Astrocyte of the cerebellum (primary cell): ENCODE data around the gene TMED8.

Source experiments
- DNase-seq: peaks from one replicate; pipeline ENCODE4 v3.0.0-alpha.2; 2011; ENCODE audit warnings: low read depth
- H3K4me3 ChIP-seq: 2 replicates; pipeline ENCODE4 v1.5.1; 2011; ENCODE audit warnings: mild to moderate bottlenecking, low read depth, low read length, moderate library complexity
- in situ Hi-C: cut with HindIII; loops from 2 replicates; pipeline ENCODE4 v1.10.0; 2017; ENCODE audit warnings: low sequenced_read_pairs
- TF ChIP-seq, protein P1 (sequence below): IDR thresholded peaks from 2 replicates; pipeline ENCODE4 v1.5.1; 2012; ENCODE audit warnings: low read length, low read depth, moderate library complexity, mild to moderate bottlenecking; ENCODE audit errors: missing control alignments

The TMED8 gene

DNA sequence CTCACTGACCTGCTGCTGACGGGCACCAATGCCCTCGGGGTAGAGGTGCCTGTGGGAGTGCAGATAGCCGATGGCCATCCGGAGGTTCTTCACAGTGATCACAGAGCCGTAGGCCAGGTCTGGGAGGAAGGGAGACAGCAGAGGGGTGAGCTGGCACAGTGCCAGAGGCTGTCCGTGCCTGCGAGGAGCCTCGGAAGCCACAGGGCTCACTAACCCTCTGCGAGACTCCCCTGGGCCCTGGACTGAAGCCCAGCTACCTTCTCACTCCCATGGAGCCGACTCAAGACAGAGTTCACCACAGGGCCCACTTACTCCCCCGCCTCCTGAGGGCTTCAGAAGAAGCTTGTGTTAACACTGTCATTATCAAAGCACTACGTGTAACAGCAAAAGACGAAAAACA lies 80.7 kb downstream of the TMED8 start:
- no peak for DNase-seq
- in situ Hi-C loops = no loop called here
- H3K4me3 ChIP-seq = no peak overlapping the region
- TF ChIP-seq, protein P1, sequence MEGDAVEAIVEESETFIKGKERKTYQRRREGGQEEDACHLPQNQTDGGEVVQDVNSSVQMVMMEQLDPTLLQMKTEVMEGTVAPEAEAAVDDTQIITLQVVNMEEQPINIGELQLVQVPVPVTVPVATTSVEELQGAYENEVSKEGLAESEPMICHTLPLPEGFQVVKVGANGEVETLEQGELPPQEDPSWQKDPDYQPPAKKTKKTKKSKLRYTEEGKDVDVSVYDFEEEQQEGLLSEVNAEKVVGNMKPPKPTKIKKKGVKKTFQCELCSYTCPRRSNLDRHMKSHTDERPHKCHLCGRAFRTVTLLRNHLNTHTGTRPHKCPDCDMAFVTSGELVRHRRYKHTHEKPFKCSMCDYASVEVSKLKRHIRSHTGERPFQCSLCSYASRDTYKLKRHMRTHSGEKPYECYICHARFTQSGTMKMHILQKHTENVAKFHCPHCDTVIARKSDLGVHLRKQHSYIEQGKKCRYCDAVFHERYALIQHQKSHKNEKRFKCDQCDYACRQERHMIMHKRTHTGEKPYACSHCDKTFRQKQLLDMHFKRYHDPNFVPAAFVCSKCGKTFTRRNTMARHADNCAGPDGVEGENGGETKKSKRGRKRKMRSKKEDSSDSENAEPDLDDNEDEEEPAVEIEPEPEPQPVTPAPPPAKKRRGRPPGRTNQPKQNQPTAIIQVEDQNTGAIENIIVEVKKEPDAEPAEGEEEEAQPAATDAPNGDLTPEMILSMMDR = no peak

- in situ Hi-C loops = loop anchor here (5.0 kb wide), 1 partner anchor 82 kb away; no protein-coding TSS in a partner anchor
Measured at GRCh38 chr14:77290705-77291104, 86.2 kb downstream of the TMED8 start.

DNA sequence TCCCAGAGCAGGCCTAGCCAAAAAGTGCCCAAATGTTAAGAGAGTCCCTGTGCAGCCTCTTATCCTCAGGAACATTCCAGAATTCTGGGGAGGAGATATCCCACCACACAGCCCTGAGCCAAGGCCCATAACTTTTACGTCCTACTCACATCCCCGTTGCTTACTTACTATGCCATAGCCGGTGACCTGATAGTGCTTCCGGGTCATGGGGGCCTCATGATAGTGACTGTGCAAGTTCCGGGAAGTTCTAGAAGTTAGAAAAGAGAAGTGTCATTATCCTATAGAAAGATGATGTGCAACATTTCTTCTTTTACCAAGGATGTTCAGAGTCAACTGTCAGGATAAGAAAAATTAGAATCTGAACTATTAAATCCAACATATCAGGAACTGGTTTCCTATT lies 90.3 kb downstream of the TMED8 start:
- H3K4me3 ChIP-seq = no peak overlapping the region
- DNase-seq = no peak
- TF ChIP-seq, protein P1 = no peak
- in situ Hi-C loops = no loop called here

More at GRCh38 chr14:77290705-77291104, 86.2 kb downstream of the TMED8 start:
- no peak overlapping the region for H3K4me3 ChIP-seq
- no peak for DNase-seq
- TF ChIP-seq, protein P1 = no peak
